B cell (primary cell): Measurements from ENCODE around the gene FLYWCH2. TPM values are rescaled to one million over a fixed set of nuclear protein-coding genes. Genes with fewer than 3 reads are reported as not detected.

Source experiments
- ATAC-seq: fragments of 200-7000 bp; cut with Tn5 transposase; one replicate; pipeline ENCODE4 v1.10.0; 2021; ENCODE audit warnings: low read depth, mild to moderate bottlenecking, moderate number of reproducible peaks, moderate library complexity
- CTCF ChIA-PET: fragments of 350-600 bp; sonication (Branson Sonifier 250); formaldehyde crosslinking; loops from one replicate; lab custom pipeline; 2021; ENCODE audit warnings: antibody characterized with exemption, inconsistent platforms; lab: Charles Lee
- POLR2A ChIA-PET: fragments of 350-600 bp; sonication (Branson Sonifier 250); formaldehyde crosslinking; loops from one replicate; lab custom pipeline; 2021; ENCODE audit warnings: antibody characterized with exemption; lab: Charles Lee
- DNase-seq: peaks from one replicate; pipeline ENCODE4 v3.0.0; 2013
- H2AFZ ChIP-seq: 2 replicates; pipeline ENCODE4 v1.6.1; 2012; ENCODE audit warnings: mild to moderate bottlenecking, low read depth, low read length; ENCODE audit not compliant: insufficient read depth, poor library complexity, severe bottlenecking
- H3K27ac ChIP-seq, 2 donors: 1 replicate in 1 of 2; 2 replicates in 1 of 2; pipeline ENCODE4 v1.5.1; 2012 to 2013; ENCODE audit warnings: low read length in 2 of 2, mild to moderate bottlenecking in 2 of 2, moderate library complexity in 1 of 2
- H3K27me3 ChIP-seq, 4 experiments: fragments of 200-600 bp in 1 of 4; sonication (generic) in 1 of 4; replicated peaks in 1 of 4; 1 replicate in 2 of 4; 2 replicates in 2 of 4; pipeline versions ENCODE4 v1.6.1 to v1.7.0; 2013 to 2016; ENCODE audit warnings: low read length in 3 of 4, mild to moderate bottlenecking in 2 of 4, mixed read lengths in 1 of 4, moderate library complexity in 1 of 4; ENCODE audit not compliant: insufficient read depth in 4 of 4, control insufficient read depth in 3 of 4; ENCODE audit errors: control extremely low read depth in 1 of 4
- H3K36me3 ChIP-seq, 2 experiments: replicated peaks in 1 of 2; 1 replicate in 1 of 2; 2 replicates in 1 of 2; pipeline versions ENCODE4 v1.6.1 to v1.7.1; 2013; ENCODE audit warnings: low read length in 1 of 2; ENCODE audit not compliant: insufficient read depth in 2 of 2, control insufficient read depth in 1 of 2; ENCODE audit errors: control extremely low read depth in 1 of 2, extremely low read depth in 1 of 2
- H3K4me1 ChIP-seq, 2 donors: fragments of 200-600 bp in 1 of 2; sonication (generic) in 1 of 2; 1 replicate in 1 of 2; 2 replicates in 1 of 2; pipeline versions ENCODE4 v1.5.1 to v1.6.1; 2013 to 2017; ENCODE audit warnings: low read length in 2 of 2; ENCODE audit not compliant: control insufficient read depth in 2 of 2, insufficient read depth in 2 of 2
- H3K4me2 ChIP-seq: replicated peaks from 2 replicates; pipeline ENCODE3; 2012; ENCODE audit warnings: mild to moderate bottlenecking, low read depth, low read length; ENCODE audit not compliant: poor library complexity, severe bottlenecking
- H3K4me3 ChIP-seq, 5 experiments: fragments of 200-600 bp in 1 of 5; sonication (generic) in 1 of 5; 1 replicate in 3 of 5; 2 replicates in 2 of 5; pipeline versions ENCODE4 v1.5.1 to v1.7.0; 2011 to 2016; ENCODE audit warnings: low read length in 4 of 5, mild to moderate bottlenecking in 4 of 5, low read depth in 2 of 5, control low read depth in 1 of 5, moderate library complexity in 1 of 5; ENCODE audit not compliant: insufficient read depth in 1 of 5; ENCODE audit errors: control extremely low read depth in 1 of 5, extremely low read depth in 1 of 5
- H3K79me2 ChIP-seq: fragments of 200-600 bp; sonication (generic); one replicate; pipeline ENCODE4 v1.6.0; 2016; ENCODE audit warnings: low read length; ENCODE audit not compliant: control insufficient read depth, insufficient read depth
- H3K9ac ChIP-seq: fragments of 200-600 bp; sonication (generic); 2 replicates; pipeline ENCODE4 v1.6.1; 2017; ENCODE audit warnings: mild to moderate bottlenecking, low read length, moderate library complexity
- H3K9me3 ChIP-seq, 3 donors: one replicate each; pipeline versions ENCODE4 v1.6.1 to v1.7.1; 2013; ENCODE audit warnings: low read length in 2 of 3; ENCODE audit not compliant: control insufficient read depth in 2 of 3, insufficient read depth in 1 of 3; ENCODE audit errors: control extremely low read depth in 1 of 3
- H4K20me1 ChIP-seq: 2 replicates; pipeline ENCODE4 v1.6.0; 2012; ENCODE audit warnings: mild to moderate bottlenecking, low read length; ENCODE audit not compliant: insufficient read depth, control insufficient read depth, poor library complexity, severe bottlenecking
- H3K27ac Mint-ChIP-seq: one replicate; pipeline ENCODE4 v1.8.0; 2021; ENCODE audit warnings: mixed read lengths
- H3K27me3 Mint-ChIP-seq: one replicate; pipeline ENCODE4 v1.8.0; 2021; ENCODE audit warnings: mixed read lengths
- H3K4me1 Mint-ChIP-seq: one replicate; pipeline ENCODE4 v1.8.0; 2021; ENCODE audit warnings: mixed read lengths
- H3K4me3 Mint-ChIP-seq: one replicate; pipeline ENCODE4 v1.8.0; 2021; ENCODE audit warnings: mixed read lengths
- H3K9me3 Mint-ChIP-seq: one replicate; pipeline ENCODE4 v1.8.0; 2022; ENCODE audit warnings: mixed read lengths; ENCODE audit not compliant: insufficient read depth
- EZH2 ChIP-seq: IDR thresholded peaks from 2 replicates; pipeline ENCODE4 v1.6.1; 2012; ENCODE audit warnings: borderline replicate concordance, low read depth, mild to moderate bottlenecking, moderate library complexity, low read length; ENCODE audit not compliant: insufficient read depth, poor library complexity, severe bottlenecking
- WGBS: methylation state at CpG from one replicate; pipeline ENCODE4 v1.1.5; 2013; ENCODE audit warnings: missing lambda C conversion rate; ENCODE audit not compliant: insufficient coverage; 5-methylcytosine and 5-hydroxymethylcytosine counted together
- intact Hi-C: fragments of 100-400 bp; cut with micrococcal nuclease; formaldehyde crosslinking; loops from one replicate; pipeline ENCODE4 v1.10.0; 2022
- polyA plus RNA-seq: library from polyadenylated mRNA; depleted of rRNA; stranded (reverse); fragments of >200 nt; gene quantifications from 2 replicates; pipeline ENCODE4 v1.2.3, GENCODE V29; 2012
- total RNA-seq, 2 donors: library from RNA; stranded (reverse); fragments of 120-200 nt in 1 of 2; gene quantifications; 1 replicate in 1 of 2; 2 replicates in 1 of 2; pipeline versions ENCODE4 v1.2.3 to v1.2.4, GENCODE V29; 2013 to 2022
- TF ChIP-seq, protein P1 (sequence below): fragments of 200-600 bp; IDR thresholded peaks from one replicate; pipeline ENCODE4 v1.8.0; 2022; ENCODE audit warnings: antibody characterized with exemption, mild to moderate bottlenecking

The FLYWCH2 gene
- total and polyA plus RNA-seq, 2 donors (not counting 1 experiment from before 2014, with no cell fraction given) = 22.3 to 24.1 TPM

GRCh38 chr16:2896480-2897010, 13.5 kb downstream of the FLYWCH2 start:
- intact Hi-C loops = loop anchor here (1.0 to 2.0 kb wide), 2 partner anchors 9 to 14 kb away; partner anchors contain the start of gene FLYWCH2
- Histone ChIP-seq H4K20me1 (peaks cover 19% of the 10 kb centered on the region), H3K27me3 (no peaks in the 10 kb centered on the region), H3K27ac (no peak overlapping the region), H3K4me3 (no peak overlapping the region), H3K4me1 (peaks cover 17 to 21% of the 10 kb centered on the region in 2 donors), H3K79me2 (peaks cover 38% of the 10 kb centered on the region), H3K4me2 (peak overlapping the region; percentile 70), H3K9ac (no peak overlapping the region), H3K36me3 (no peaks in the 10 kb centered on the region), H3K9me3 (no peaks in the 10 kb centered on the region), H2AFZ (no peak overlapping the region)
- ChIA-PET POLR2A (interaction anchor here (1.2 to 1.4 kb wide), 2 partner anchors 14 to 28 kb away, joined by 4 to 8 read pairs; partner anchors contain the start of gene FLYWCH2), CTCF (interaction anchor here (0.8 to 1.4 kb wide), 4 partner anchors 9 to 28 kb away, joined by 3 to 7 read pairs (median 6); no protein-coding TSS in a partner anchor)
- Mint-ChIP-seq H3K9me3 (no peaks in the 10 kb centered on the region), H3K27ac (no peak overlapping the region), H3K4me1 (peaks cover 13% of the 10 kb centered on the region), H3K4me3 (peak overlapping the region; percentile 70), H3K27me3 (no peaks in the 10 kb centered on the region)
- TF ChIP-seq, protein P1, sequence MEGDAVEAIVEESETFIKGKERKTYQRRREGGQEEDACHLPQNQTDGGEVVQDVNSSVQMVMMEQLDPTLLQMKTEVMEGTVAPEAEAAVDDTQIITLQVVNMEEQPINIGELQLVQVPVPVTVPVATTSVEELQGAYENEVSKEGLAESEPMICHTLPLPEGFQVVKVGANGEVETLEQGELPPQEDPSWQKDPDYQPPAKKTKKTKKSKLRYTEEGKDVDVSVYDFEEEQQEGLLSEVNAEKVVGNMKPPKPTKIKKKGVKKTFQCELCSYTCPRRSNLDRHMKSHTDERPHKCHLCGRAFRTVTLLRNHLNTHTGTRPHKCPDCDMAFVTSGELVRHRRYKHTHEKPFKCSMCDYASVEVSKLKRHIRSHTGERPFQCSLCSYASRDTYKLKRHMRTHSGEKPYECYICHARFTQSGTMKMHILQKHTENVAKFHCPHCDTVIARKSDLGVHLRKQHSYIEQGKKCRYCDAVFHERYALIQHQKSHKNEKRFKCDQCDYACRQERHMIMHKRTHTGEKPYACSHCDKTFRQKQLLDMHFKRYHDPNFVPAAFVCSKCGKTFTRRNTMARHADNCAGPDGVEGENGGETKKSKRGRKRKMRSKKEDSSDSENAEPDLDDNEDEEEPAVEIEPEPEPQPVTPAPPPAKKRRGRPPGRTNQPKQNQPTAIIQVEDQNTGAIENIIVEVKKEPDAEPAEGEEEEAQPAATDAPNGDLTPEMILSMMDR = no peak
- no peak for TF ChIP-seq EZH2
- ATAC-seq (no peak), DNase-seq (no peak)
- WGBS = 98% methylated on average over 19 of the region's 19 CpGs

GRCh38 chr16:2897110-2897509, 14.1 kb downstream of the FLYWCH2 start:
- WGBS = 23% methylated on average over 4 of the region's 7 CpGs
- TF ChIP-seq EZH2 = no peak
- TF ChIP-seq, protein P1 = no peak
- H3K9me3 ChIP-seq = no peaks in the 10 kb centered on the region
- no peak overlapping the region for H2AFZ ChIP-seq
- H3K4me1 Mint-ChIP-seq = peaks cover 13% of the 10 kb centered on the region
- peak overlapping the region; percentile 32 for H3K9ac ChIP-seq
- peak overlapping the region; percentile 50 for H3K27ac Mint-ChIP-seq
- ChIA-PET CTCF (interaction anchor here (0.7 to 1.4 kb wide), 6 partner anchors 9 to 127 kb away, joined by 3 to 7 read pairs (median 4); no protein-coding TSS in a partner anchor), POLR2A (interaction anchor here (0.7 to 1.4 kb wide), 3 partner anchors 13 to 29 kb away, joined by 4 to 8 read pairs (median 4); partner anchors contain the start of gene FLYWCH2)
- peaks cover 19% of the 10 kb centered on the region for H4K20me1 ChIP-seq
- intact Hi-C loops = loop anchor here (1.0 to 2.0 kb wide), 2 partner anchors 8 to 14 kb away; partner anchors contain the start of gene FLYWCH2
- H3K27me3 ChIP-seq = no peaks in the 10 kb centered on the region
- peaks cover 17 to 21% of the 10 kb centered on the region in 2 donors for H3K4me1 ChIP-seq
- peaks cover 34% of the 10 kb centered on the region for H3K79me2 ChIP-seq
- H3K4me2 ChIP-seq = peak overlapping the region; percentile 70
- no peaks in the 10 kb centered on the region for H3K9me3 Mint-ChIP-seq
- H3K4me3 Mint-ChIP-seq = peak overlapping the region; percentile 70
- H3K36me3 ChIP-seq = no peaks in the 10 kb centered on the region
- ATAC-seq (peak; percentile 100), DNase-seq (peak; percentile 85)
- no peak overlapping the region for H3K27ac ChIP-seq
- no peaks in the 10 kb centered on the region for H3K27me3 Mint-ChIP-seq
- H3K4me3 ChIP-seq = no peak overlapping the region
